ENCODE data around the gene SYNGAP1. TPM values are rescaled to one million over a fixed set of nuclear protein-coding genes. Genes with fewer than 3 reads are reported as not detected.
A peak's percentile ranks its signal among the peaks of the same experiment; 100 is the strongest.

The SYNGAP1 gene
- total and polyA plus RNA-seq, 8 donors = 0.58 to 78.8 (median 5.1) TPM

- Histone ChIP-seq H3K9me3 (no peaks in the 10 kb centered on the region), H3K36me3 (peaks cover 13 to 77% (median 70%) of the 10 kb centered on the region in 4 donors), H3K4me3 (no peak overlapping the region), H3K4me1 (peaks cover 0 to 14% (median 0%) of the 10 kb centered on the region in 4 donors), H3K27ac (no peak overlapping the region), H3K27me3 (no peaks in the 10 kb centered on the region)
- intact Hi-C loops (cut with DNase I; ENCODE audit: low total_unique reads) = no loop called here
- DNase-seq = no peak
- WGBS, 5 donors = 91 to 93% (median 92%) methylated on average over 10 of the region's 10 CpGs
- TF ChIP-seq, protein P1, sequence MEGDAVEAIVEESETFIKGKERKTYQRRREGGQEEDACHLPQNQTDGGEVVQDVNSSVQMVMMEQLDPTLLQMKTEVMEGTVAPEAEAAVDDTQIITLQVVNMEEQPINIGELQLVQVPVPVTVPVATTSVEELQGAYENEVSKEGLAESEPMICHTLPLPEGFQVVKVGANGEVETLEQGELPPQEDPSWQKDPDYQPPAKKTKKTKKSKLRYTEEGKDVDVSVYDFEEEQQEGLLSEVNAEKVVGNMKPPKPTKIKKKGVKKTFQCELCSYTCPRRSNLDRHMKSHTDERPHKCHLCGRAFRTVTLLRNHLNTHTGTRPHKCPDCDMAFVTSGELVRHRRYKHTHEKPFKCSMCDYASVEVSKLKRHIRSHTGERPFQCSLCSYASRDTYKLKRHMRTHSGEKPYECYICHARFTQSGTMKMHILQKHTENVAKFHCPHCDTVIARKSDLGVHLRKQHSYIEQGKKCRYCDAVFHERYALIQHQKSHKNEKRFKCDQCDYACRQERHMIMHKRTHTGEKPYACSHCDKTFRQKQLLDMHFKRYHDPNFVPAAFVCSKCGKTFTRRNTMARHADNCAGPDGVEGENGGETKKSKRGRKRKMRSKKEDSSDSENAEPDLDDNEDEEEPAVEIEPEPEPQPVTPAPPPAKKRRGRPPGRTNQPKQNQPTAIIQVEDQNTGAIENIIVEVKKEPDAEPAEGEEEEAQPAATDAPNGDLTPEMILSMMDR (IDR thresholded peaks at IDR 0.05) = no peak
- no peak for TF ChIP-seq POLR2AphosphoS5 (IDR thresholded peaks at IDR 0.05)
- TF ChIP-seq POLR2A (IDR thresholded peaks at IDR 0.05) = no peak
- no peak for TF ChIP-seq EP300 (IDR thresholded peaks at IDR 0.05)
Observed at GRCh38 chr6:33446356-33446755, 26.5 kb downstream of the SYNGAP1 start.

GRCh38 chr6:33450434-33450833, 30.6 kb downstream of the SYNGAP1 start:
- intact Hi-C loops (cut with DNase I; ENCODE audit: low total_unique reads) = no loop called here

GRCh38 chr6:33451606-33452005, 31.7 kb downstream of the SYNGAP1 start:
- no peak overlapping the region for H3K4me3 ChIP-seq
- H3K27me3 ChIP-seq = no peaks in the 10 kb centered on the region
- WGBS, 5 donors = 82 to 96% (median 90%) methylated on average over 9 to 15 of the region's 15 CpGs
- DNase-seq = no peak
- H3K9me3 ChIP-seq = no peaks in the 10 kb centered on the region
- TF ChIP-seq EP300 (IDR thresholded peaks at IDR 0.05) (no peak), POLR2AphosphoS5 (IDR thresholded peaks at IDR 0.05) (no peak), POLR2A (IDR thresholded peaks at IDR 0.05) (no peak)
- TF ChIP-seq, protein P1 (IDR thresholded peaks at IDR 0.05) = no peak
- H3K27ac ChIP-seq = no peak overlapping the region
- intact Hi-C loops (cut with DNase I; ENCODE audit: low total_unique reads) = no loop called here
- H3K4me1 ChIP-seq = peaks cover 18 to 47% (median 29%) of the 10 kb centered on the region in 4 donors
- H3K36me3 ChIP-seq = peaks cover 0 to 42% (median 37%) of the 10 kb centered on the region in 4 donors

More at GRCh38 chr6:33450434-33450833, 30.6 kb downstream of the SYNGAP1 start:
- 52 to 66% (median 58%) methylated on average over 3 of the region's 3 CpGs for WGBS, 5 donors
- no peak for DNase-seq
- Histone ChIP-seq H3K27ac (no peak overlapping the region), H3K36me3 (peaks cover 0 to 41% (median 36%) of the 10 kb centered on the region in 4 donors), H3K9me3 (no peaks in the 10 kb centered on the region), H3K4me1 (peaks cover 18 to 45% (median 25%) of the 10 kb centered on the region in 4 donors), H3K27me3 (no peaks in the 10 kb centered on the region), H3K4me3 (no peak overlapping the region)
- TF ChIP-seq, protein P1 (IDR thresholded peaks at IDR 0.05) = no peak
- no peak for TF ChIP-seq POLR2A (IDR thresholded peaks at IDR 0.05)
- no peak for TF ChIP-seq EP300 (IDR thresholded peaks at IDR 0.05)

DNA sequence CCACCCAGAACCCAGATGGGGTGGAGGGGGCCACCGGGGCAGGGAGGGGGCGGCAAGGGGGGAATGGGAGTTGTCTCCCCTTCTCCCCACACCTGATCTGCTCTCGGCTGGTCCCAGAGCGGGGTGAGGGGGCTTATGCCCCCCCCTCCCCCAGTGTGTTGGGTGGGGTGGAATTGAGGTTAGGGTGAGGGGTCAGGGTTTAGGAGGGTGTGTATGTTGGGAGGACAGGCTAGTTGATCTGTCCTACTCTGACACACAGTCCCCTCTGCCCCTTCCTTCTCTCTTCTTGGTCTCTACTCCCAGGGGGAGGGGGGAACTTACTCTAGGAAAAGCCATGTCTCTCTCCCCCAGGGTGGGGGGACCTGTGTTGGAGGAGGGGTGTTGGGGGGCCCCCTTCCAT, 32.6 kb downstream of the SYNGAP1 start:
- Histone ChIP-seq H3K27ac (peak overlapping the region in 2 of 5 donors; percentile 87), H3K4me1 (peaks cover 18 to 47% (median 29%) of the 10 kb centered on the region in 4 donors), H3K9me3 (no peaks in the 10 kb centered on the region), H3K4me3 (no peak overlapping the region), H3K27me3 (no peaks in the 10 kb centered on the region), H3K36me3 (peaks cover 0 to 36% (median 34%) of the 10 kb centered on the region in 4 donors)
- DNase-seq = no peak
- 83 to 90% (median 85%) methylated on average over 3 to 4 of the region's 4 CpGs for WGBS, 5 donors
- TF ChIP-seq, protein P1 (IDR thresholded peaks at IDR 0.05) = no peak
- TF ChIP-seq POLR2A (IDR thresholded peaks at IDR 0.05) (no peak), EP300 (IDR thresholded peaks at IDR 0.05) (no peak), POLR2AphosphoS5 (IDR thresholded peaks at IDR 0.05) (no peak)
- intact Hi-C loops (cut with DNase I; ENCODE audit: low total_unique reads) = no loop called here

Data from stomach (tissue), 9 donors.